H1 (cell line): Measurements from ENCODE around the gene ACSL6. TPM values are rescaled to one million over a fixed set of nuclear protein-coding genes. Genes with fewer than 3 reads are reported as not detected.

Experiments
- CTCF ChIA-PET: fragments of 300-600 bp; sonication (Branson Sonifier 250); formaldehyde crosslinking; loops from one replicate; lab custom pipeline; 2021; ENCODE audit not compliant: partially characterized antibody; lab: Charles Lee
- POLR2A ChIA-PET: fragments of 300-600 bp; sonication (Branson Sonifier 250); formaldehyde crosslinking; loops from one replicate; lab custom pipeline; 2021; ENCODE audit warnings: inconsistent platforms; ENCODE audit not compliant: partially characterized antibody; lab: Charles Lee
- DNase-seq, 2 experiments: peaks; one replicate each; pipeline versions ENCODE4 v3.0.0 to v3.0.0-alpha.2; 2010 to 2022; ENCODE audit warnings: low spot score in 2 of 2, low read depth in 1 of 2, mixed read lengths in 1 of 2
- FAIRE-seq: peaks from 2 replicates; lab custom pipeline; 2011; peaks lifted over from hg19 to GRCh38; lab: Jason Lieb, UNC
- H2AFZ ChIP-seq: 2 replicates; pipeline ENCODE4 v1.8.1; 2012; ENCODE audit warnings: low read length, inconsistent platforms
- H2AK5ac ChIP-seq: 2 replicates; pipeline ENCODE4 v1.6.1; 2013; ENCODE audit warnings: low read depth, low read length
- H2BK120ac ChIP-seq: replicated peaks from 2 replicates; pipeline ENCODE3; 2013; ENCODE audit warnings: low read depth, low read length, inconsistent platforms
- H2BK12ac ChIP-seq: 2 replicates; pipeline ENCODE4 v1.6.1; 2013; ENCODE audit warnings: low read depth, low read length
- H2BK15ac ChIP-seq: 2 replicates; pipeline ENCODE4 v1.6.1; 2013; ENCODE audit warnings: low read length
- H2BK20ac ChIP-seq: 2 replicates; pipeline ENCODE4 v1.6.1; 2013; ENCODE audit warnings: low read length
- H2BK5ac ChIP-seq: 2 replicates; pipeline ENCODE4 v1.6.1; 2013; ENCODE audit warnings: low read depth, low read length
- H3K14ac ChIP-seq: 2 replicates; pipeline ENCODE4 v1.6.1; 2013; ENCODE audit warnings: inconsistent platforms; ENCODE audit not compliant: insufficient read length
- H3K18ac ChIP-seq: 2 replicates; pipeline ENCODE4 v1.6.1; 2013; ENCODE audit warnings: low read length; ENCODE audit errors: extremely low read depth
- H3K23ac ChIP-seq: 2 replicates; pipeline ENCODE4 v1.6.1; 2013; ENCODE audit warnings: inconsistent platforms; ENCODE audit not compliant: insufficient read length
- H3K23me2 ChIP-seq: 2 replicates; pipeline ENCODE4 v1.6.1; 2013; ENCODE audit warnings: low read depth, low read length
- H3K27ac ChIP-seq: 2 replicates; pipeline ENCODE4 v1.6.1; 2011; ENCODE audit warnings: low read depth, low read length, inconsistent platforms
- H3K27me3 ChIP-seq, 4 experiments: replicated peaks in 1 of 4; 1 replicate in 1 of 4; 2 replicates in 3 of 4; pipeline versions ENCODE4 v1.6.1 to v1.8.1; 2011 to 2013; ENCODE audit warnings: low read length in 3 of 4, mild to moderate bottlenecking in 3 of 4, inconsistent platforms in 2 of 4, mixed read lengths in 2 of 4, moderate library complexity in 1 of 4; ENCODE audit not compliant: control insufficient read depth in 3 of 4, insufficient read depth in 3 of 4; ENCODE audit errors: extremely low read depth in 1 of 4
- H3K36me3 ChIP-seq, 4 experiments: 2 replicates each; pipeline versions ENCODE4 v1.6.1 to v1.8.1; 2011 to 2013; ENCODE audit warnings: mild to moderate bottlenecking in 4 of 4, low read length in 3 of 4, moderate library complexity in 2 of 4, control low read depth in 1 of 4, inconsistent platforms in 1 of 4; ENCODE audit not compliant: insufficient read depth in 4 of 4, control insufficient read depth in 2 of 4
- H3K4ac ChIP-seq: replicated peaks from 2 replicates; pipeline ENCODE3; 2013; ENCODE audit warnings: low read length, low read depth, mixed read lengths, inconsistent platforms; ENCODE audit not compliant: insufficient read length
- H3K4me1 ChIP-seq, 4 experiments: replicated peaks in 1 of 4; 1 replicate in 1 of 4; 2 replicates in 3 of 4; pipeline versions ENCODE4 v1.6.1 to v1.8.1; 2011 to 2013; ENCODE audit warnings: low read length in 3 of 4, inconsistent platforms in 2 of 4, mixed read lengths in 1 of 4; ENCODE audit not compliant: insufficient read depth in 4 of 4, control insufficient read depth in 3 of 4
- H3K4me2 ChIP-seq, 2 experiments: 2 replicates each; pipeline versions ENCODE4 v1.6.1 to v1.8.1; 2011 to 2013; ENCODE audit warnings: low read depth in 2 of 2, low read length in 2 of 2, control low read depth in 1 of 2, inconsistent platforms in 1 of 2, mild to moderate bottlenecking in 1 of 2; ENCODE audit not compliant: insufficient read depth in 1 of 2
- H3K4me3 ChIP-seq, 4 experiments: fragments of 200-600, 300-600 bp in 1 of 4; sonication (generic), shearing (Covaris generic), sonication (Bioruptor Twin) in 1 of 4; 2 replicates each; pipeline versions ENCODE4 v1.5.1 to v1.8.1; 2011 to 2016; ENCODE audit warnings: low read length in 4 of 4, low read depth in 3 of 4, control low read depth in 2 of 4, inconsistent platforms in 2 of 4, mild to moderate bottlenecking in 2 of 4, mixed read lengths in 1 of 4, moderate library complexity in 1 of 4; ENCODE audit not compliant: insufficient read depth in 2 of 4; ENCODE audit errors: extremely low read depth in 1 of 4
- H3K56ac ChIP-seq: replicated peaks from 2 replicates; pipeline ENCODE3; 2013; ENCODE audit warnings: low read depth, mild to moderate bottlenecking, mixed read lengths, low read length, inconsistent platforms; ENCODE audit not compliant: insufficient read length
- H3K79me1 ChIP-seq: 2 replicates; pipeline ENCODE4 v1.6.1; 2013; ENCODE audit warnings: low read depth, low read length, control low read depth
- H3K79me2 ChIP-seq, 2 experiments: 2 replicates each; pipeline versions ENCODE4 v1.6.1 to v1.8.1; 2012 to 2013; ENCODE audit warnings: low read length in 2 of 2, mild to moderate bottlenecking in 2 of 2, inconsistent platforms in 1 of 2; ENCODE audit not compliant: insufficient read depth in 2 of 2, control insufficient read depth in 1 of 2
- H3K9ac ChIP-seq, 4 experiments: replicated peaks in 1 of 4; 1 replicate in 1 of 4; 2 replicates in 3 of 4; pipeline versions ENCODE4 v1.6.1 to v1.8.1; 2011 to 2013; ENCODE audit warnings: low read depth in 3 of 4, low read length in 3 of 4, control low read depth in 2 of 4, mild to moderate bottlenecking in 2 of 4, moderate library complexity in 2 of 4, inconsistent platforms in 1 of 4; ENCODE audit errors: extremely low read depth in 1 of 4
- H3K9me3 ChIP-seq, 2 experiments: 2 replicates each; pipeline versions ENCODE4 v1.6.1 to v1.8.1; 2012 to 2013; ENCODE audit warnings: mild to moderate bottlenecking in 2 of 2, moderate library complexity in 2 of 2, control low read depth in 1 of 2, inconsistent platforms in 1 of 2, low read depth in 1 of 2, low read length in 1 of 2, mixed read lengths in 1 of 2; ENCODE audit not compliant: insufficient read depth in 2 of 2
- H4K20me1 ChIP-seq, 2 experiments: replicated peaks in 1 of 2; 2 replicates each; pipeline versions ENCODE3 to v1.8.1; 2011 to 2013; ENCODE audit warnings: inconsistent platforms in 2 of 2, low read length in 2 of 2, mild to moderate bottlenecking in 1 of 2; ENCODE audit not compliant: insufficient read depth in 2 of 2, control insufficient read depth in 1 of 2
- H4K5ac ChIP-seq: 2 replicates; pipeline ENCODE4 v1.6.1; 2013; ENCODE audit warnings: low read length, low read depth, mixed read lengths, inconsistent platforms; ENCODE audit not compliant: insufficient read length
- H4K8ac ChIP-seq: 2 replicates; pipeline ENCODE4 v1.8.0; 2013; ENCODE audit warnings: mild to moderate bottlenecking, moderate library complexity, low read length, inconsistent platforms; ENCODE audit not compliant: insufficient read depth; ENCODE audit errors: extremely low read depth
- H4K91ac ChIP-seq: replicated peaks from 2 replicates; pipeline ENCODE3; 2013; ENCODE audit warnings: low read length, mixed read lengths, inconsistent platforms; ENCODE audit not compliant: insufficient read length
- NANOG ChIP-seq: IDR thresholded peaks from 2 replicates; pipeline ENCODE4 v1.6.1; 2011; ENCODE audit warnings: low read length, low read depth, mild to moderate bottlenecking, inconsistent platforms; ENCODE audit not compliant: insufficient read depth, poor library complexity, severe bottlenecking
- USF2 ChIP-seq: IDR thresholded peaks from 2 replicates; pipeline ENCODE4 v1.6.1; 2011; ENCODE audit warnings: low read length, improper control_type of control experiment
- WGBS, 2 experiments: shearing (Covaris generic) in 1 of 2; methylation state at CpG; one replicate each; pipeline versions ENCODE4 v1.1.6 to v1.1.7; 2013 to 2015; ENCODE audit warnings: low lambda C conversion rate in 2 of 2, mixed read lengths in 2 of 2, inconsistent platforms in 1 of 2, low coverage in 1 of 2, missing lambda C conversion rate in 1 of 2; ENCODE audit not compliant: insufficient replicate concordance in 2 of 2, insufficient coverage in 1 of 2, insufficient read length in 1 of 2; ENCODE audit errors: extremely low coverage in 1 of 2, missing lambda C conversion rate in 1 of 2; 5-methylcytosine and 5-hydroxymethylcytosine counted together
- polyA plus RNA-seq, 7 experiments: library from polyadenylated mRNA; depleted of rRNA in 3 of 7; stranded (reverse) in 5 of 7; unstranded in 2 of 7; fragments of >200 nt in 5 of 7; fragments of 200-250 nt in 2 of 7; gene quantifications; 1 replicate in 5 of 7; 2 replicates in 1 of 7; 4 replicates in 1 of 7; pipeline versions ENCODE4 v1.2.1 to v1.2.3, GENCODE V29; 2011 to 2013; ENCODE audit warnings: missing spikeins in 2 of 7, mixed read lengths in 2 of 7
- total RNA-seq: library from RNA; stranded (reverse); fragmentation: NEBNext Ultra II Directional; extraction: Animal tissue kit (Norgen Biotek cat#: 25700); gene quantifications from 2 replicates; pipeline ENCODE4 v1.2.1, GENCODE V29; 2021

Gene ACSL6
- total and polyA plus RNA-seq, 2 of the 8 experiments (the other 6 are each of a cell fraction or from before 2014, with no cell fraction given), result 2.3 to 2.4 TPM

GRCh38 chr5:131913603-131914002, 97.9 kb downstream of the ACSL6 start:
- Histone ChIP-seq H2BK20ac (no peak overlapping the region), H2BK5ac (no peak overlapping the region), H3K23me2 (no peaks in the 10 kb centered on the region), H2BK15ac (no peak overlapping the region), H3K36me3 (no peaks in the 10 kb centered on the region), H3K56ac (no peak overlapping the region), H3K4me1 (no peaks in the 10 kb centered on the region), H2BK12ac (no peak overlapping the region), H3K14ac (no peak overlapping the region), H3K79me1 (no peaks in the 10 kb centered on the region), H3K79me2 (no peaks in the 10 kb centered on the region), H3K23ac (no peak overlapping the region), H4K5ac (no peak overlapping the region), H3K4me3 (no peak overlapping the region), H3K9ac (no peak overlapping the region), H3K27ac (no peak overlapping the region), H4K8ac (no peak overlapping the region), H2AK5ac (no peak overlapping the region), H2BK120ac (no peak overlapping the region), H3K27me3 (no peaks in the 10 kb centered on the region), H2AFZ (no peak overlapping the region), H3K4ac (no peak overlapping the region), H3K9me3 (no peaks in the 10 kb centered on the region), H4K20me1 (no peaks in the 10 kb centered on the region), H3K4me2 (no peak overlapping the region), H4K91ac (no peak overlapping the region), H3K18ac (no peak overlapping the region)
- CTCF ChIA-PET, result interaction anchor here (1.4 to 2.2 kb wide), 2 partner anchors 33 to 35 kb away, joined by 3 to 8 read pairs; no protein-coding TSS in a partner anchor
- WGBS, 2 experiments, result 86% methylated on average over 3 of the region's 3 CpGs; no CpG with 5 or more reads in 1 of the 2 experiments
- DNase-seq, result no peak
- no peak for FAIRE-seq
- POLR2A ChIA-PET, result no interaction called here
- TF ChIP-seq NANOG (no peak), USF2 (no peak)
